ENCODE data around the gene NBAS.

GRCh38 chr2:15582710-15583357 is 21.7 kb upstream of the NBAS start:
- no peak for TF ChIP-seq POLR2AphosphoS5 (IDR thresholded peaks at IDR 0.05; ENCODE audit: low read depth, low read length)
- no peak for TF ChIP-seq CTCF (IDR thresholded peaks at IDR 0.05)
- TF ChIP-seq RXRA (IDR thresholded peaks at IDR 0.05; ENCODE audit: borderline replicate concordance, low read depth): no peak
- no peak for TF ChIP-seq RAD21 (IDR thresholded peaks at IDR 0.05; ENCODE audit: low read length)
- TF ChIP-seq EP300 (IDR thresholded peaks at IDR 0.05; ENCODE audit: borderline replicate concordance in 1 of 2, low read depth in 1 of 2, low read length in 1 of 2): no peak
- no peak for TF ChIP-seq NRF1 (IDR thresholded peaks at IDR 0.05; ENCODE audit: low read depth, low read length)
- TF ChIP-seq YY1 (IDR thresholded peaks at IDR 0.05; ENCODE audit: low read depth): no peak
- TF ChIP-seq FOXM1 (IDR thresholded peaks at IDR 0.05; ENCODE audit: low read depth): no peak
- no peak for TF ChIP-seq MAX (IDR thresholded peaks at IDR 0.05; ENCODE audit: low read depth)

All from SK-N-SH (cell line).